Measurements from ENCODE around the gene GH1. TPM values are rescaled to one million over a fixed set of nuclear protein-coding genes. Genes with fewer than 3 reads are reported as not detected.
A peak's percentile ranks its signal among the peaks of the same experiment; 100 is the strongest.
"Not testable (repeated sequence)": the region's sequence is repeated elsewhere in the genome, so short reads cannot be mapped to it uniquely, and the experiment has no call there.

GH1 gene
- total RNA-seq, 1 donor from 2014 or later, result not detected

GRCh38 chr17:63914471-63914870, 4.2 kb downstream of the GH1 start:
- Histone ChIP-seq H3K9me3 (no peaks in the 10 kb centered on the region), H3K27me3 (ENCODE audit: low read depth) (peaks cover 11% of the 10 kb centered on the region), H3K36me3 (no peaks in the 10 kb centered on the region), H3K4me1 (no peaks in the 10 kb centered on the region), H3K27ac (no peak overlapping the region), H3K4me3 (no peak overlapping the region)
- TF ChIP-seq, protein P1, sequence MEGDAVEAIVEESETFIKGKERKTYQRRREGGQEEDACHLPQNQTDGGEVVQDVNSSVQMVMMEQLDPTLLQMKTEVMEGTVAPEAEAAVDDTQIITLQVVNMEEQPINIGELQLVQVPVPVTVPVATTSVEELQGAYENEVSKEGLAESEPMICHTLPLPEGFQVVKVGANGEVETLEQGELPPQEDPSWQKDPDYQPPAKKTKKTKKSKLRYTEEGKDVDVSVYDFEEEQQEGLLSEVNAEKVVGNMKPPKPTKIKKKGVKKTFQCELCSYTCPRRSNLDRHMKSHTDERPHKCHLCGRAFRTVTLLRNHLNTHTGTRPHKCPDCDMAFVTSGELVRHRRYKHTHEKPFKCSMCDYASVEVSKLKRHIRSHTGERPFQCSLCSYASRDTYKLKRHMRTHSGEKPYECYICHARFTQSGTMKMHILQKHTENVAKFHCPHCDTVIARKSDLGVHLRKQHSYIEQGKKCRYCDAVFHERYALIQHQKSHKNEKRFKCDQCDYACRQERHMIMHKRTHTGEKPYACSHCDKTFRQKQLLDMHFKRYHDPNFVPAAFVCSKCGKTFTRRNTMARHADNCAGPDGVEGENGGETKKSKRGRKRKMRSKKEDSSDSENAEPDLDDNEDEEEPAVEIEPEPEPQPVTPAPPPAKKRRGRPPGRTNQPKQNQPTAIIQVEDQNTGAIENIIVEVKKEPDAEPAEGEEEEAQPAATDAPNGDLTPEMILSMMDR (IDR thresholded peaks at IDR 0.05), result no peak
- ATAC-seq (no peak), DNase-seq (no peak)
- intact Hi-C loops (cut with DNase I), result no loop called here

- Histone ChIP-seq H3K9me3 (no peaks in the 10 kb centered on the region), H3K4me1 (no peaks in the 10 kb centered on the region), H3K27ac (no peak overlapping the region), H3K36me3 (no peaks in the 10 kb centered on the region), H3K4me3 (no peak overlapping the region), H3K27me3 (ENCODE audit: low read depth) (peaks cover 6% of the 10 kb centered on the region)
- TF ChIP-seq, protein P1 (IDR thresholded peaks at IDR 0.05), result peak; percentile 85
- intact Hi-C loops (cut with DNase I), result no loop called here
- peak; percentile 77 to 84 for ATAC-seq
- no peak for DNase-seq
These were observed 7.0 kb downstream of the GH1 start for GRCh38 chr17:63911657-63912100.

- no peak within 1 kb of the TSS for H3K27ac ChIP-seq
- no peak within 1 kb of the TSS for H3K4me3 ChIP-seq
- H3K9me3 ChIP-seq, result no peaks in the 10 kb centered on the region
- no peaks in the 10 kb centered on the region for H3K4me1 ChIP-seq
- peaks cover 6% of the 10 kb centered on the region for H3K27me3 ChIP-seq (ENCODE audit: low read depth)
- ATAC-seq (no peak), DNase-seq (no peak)
- TF ChIP-seq, protein P1 (IDR thresholded peaks at IDR 0.05), result no peak
- intact Hi-C loops (cut with DNase I), result no loop called here
- no peaks in the 10 kb centered on the region for H3K36me3 ChIP-seq
These were observed 7.5 kb downstream of the GH1 start, which contains the start of gene CSHL1 for GRCh38 chr17:63911041-63911635. Gene CSHL1, minus strand, starts transcription at chr17:63911258. Its CDS starts 62 bp downstream, at chr17:63911196.

- no peak for ATAC-seq
- TF ChIP-seq, protein P1 (IDR thresholded peaks at IDR 0.05), result no peak
- no peaks in the 10 kb centered on the region for H3K9me3 ChIP-seq
- no peaks in the 10 kb centered on the region for H3K4me1 ChIP-seq
- intact Hi-C loops (cut with DNase I), result no loop called here
- H3K36me3 ChIP-seq, result no peaks in the 10 kb centered on the region
- H3K4me3 ChIP-seq, result no peak overlapping the region
- H3K27me3 ChIP-seq (ENCODE audit: low read depth), result peaks cover 6% of the 10 kb centered on the region
- H3K27ac ChIP-seq, result no peak overlapping the region
- no peak for DNase-seq
These were observed 8.5 kb downstream of the GH1 start for GRCh38 chr17:63910096-63910495.

DNA sequence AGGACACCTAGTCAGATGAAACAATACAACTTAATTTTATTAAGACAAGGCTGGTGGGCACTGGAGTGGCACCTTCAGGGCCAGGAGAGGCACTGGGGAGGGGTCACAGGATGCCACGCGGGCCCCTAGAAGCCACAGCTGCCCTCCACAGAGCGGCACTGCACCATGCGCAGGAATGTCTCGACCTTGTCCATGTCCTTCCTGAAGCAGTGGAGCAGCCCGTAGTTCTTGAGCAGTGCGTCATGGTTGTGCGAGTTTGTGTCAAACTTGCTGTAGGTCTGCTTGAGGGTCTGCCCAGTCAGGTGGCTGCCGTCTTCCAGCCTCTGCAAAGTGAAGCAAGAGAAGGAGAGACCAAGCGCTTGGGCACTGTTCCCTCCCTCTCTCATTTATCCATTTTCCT, 9.1 kb downstream of the GH1 start:
- H3K9me3 ChIP-seq; DNase-seq; H3K27me3 ChIP-seq (ENCODE audit: low read depth); ATAC-seq; H3K4me3 ChIP-seq; H3K36me3 ChIP-seq; H3K4me1 ChIP-seq; H3K27ac ChIP-seq; intact Hi-C loops (cut with DNase I): not testable (repeated sequence)

GRCh38 chr17:63907161-63907778, 11.4 kb downstream of the GH1 start:
- intact Hi-C loops (cut with DNase I); H3K4me3 ChIP-seq; H3K4me1 ChIP-seq; H3K27me3 ChIP-seq (ENCODE audit: low read depth); H3K9me3 ChIP-seq; H3K36me3 ChIP-seq; H3K27ac ChIP-seq; DNase-seq: not testable (repeated sequence)
- peak; percentile 62 to 64 for ATAC-seq

- intact Hi-C loops (cut with DNase I); H3K27ac ChIP-seq; H3K36me3 ChIP-seq; H3K9me3 ChIP-seq; DNase-seq; H3K27me3 ChIP-seq (ENCODE audit: low read depth); H3K4me1 ChIP-seq; ATAC-seq; H3K4me3 ChIP-seq: not testable (repeated sequence)
These were observed 13.8 kb downstream of the GH1 start for GRCh38 chr17:63904796-63905195.

All from lower lobe of right lung (tissue), 2 donors.